Vagina (tissue), 2 donors: ENCODE data around the gene CCDC85C. TPM values are rescaled to one million over a fixed set of nuclear protein-coding genes. Genes with fewer than 3 reads are reported as not detected.
A peak's percentile ranks its signal among the peaks of the same experiment; 100 is the strongest.

ENCODE experiments used
- DNase-seq, 2 donors: peaks; one replicate each; pipeline ENCODE4 v3.0.0-alpha.2; 2017; ENCODE audit errors: extremely low spot score in 2 of 2
- H3K27ac ChIP-seq: fragments of 200-600 bp; sonication (generic); one replicate; pipeline ENCODE4 v1.5.1; 2019
- H3K27me3 ChIP-seq: fragments of 200-600 bp; sonication (generic); one replicate; pipeline ENCODE4 v1.5.1; 2019
- H3K36me3 ChIP-seq, 2 donors: fragments of 200-600 bp; sonication (generic); one replicate each; pipeline ENCODE4 v1.5.1; 2017 to 2019
- H3K4me1 ChIP-seq: fragments of 200-600 bp; sonication (generic); one replicate; pipeline ENCODE4 v1.5.1; 2019
- H3K4me3 ChIP-seq, 2 donors: fragments of 200-600 bp; sonication (generic); 1 replicate in 1 of 2; 2 replicates in 1 of 2; pipeline ENCODE4 v1.5.1; 2016 to 2019
- H3K9me3 ChIP-seq: fragments of 200-600 bp; sonication (generic); one replicate; pipeline ENCODE4 v1.5.1; 2019
- POLR2A ChIP-seq, 2 donors: fragments of 450-650 bp; IDR thresholded peaks; one replicate each; pipeline ENCODE4 v1.6.1; 2017; ENCODE audit warnings: antibody characterized with exemption in 2 of 2, mild to moderate bottlenecking in 2 of 2, moderate library complexity in 2 of 2
- POLR2AphosphoS5 ChIP-seq, 2 donors: sonication (generic); formaldehyde crosslinking; IDR thresholded peaks; one replicate each; pipeline ENCODE4 v1.9.0; 2017; ENCODE audit warnings: antibody characterized with exemption in 2 of 2, mild to moderate bottlenecking in 2 of 2, low read depth in 1 of 2; ENCODE audit not compliant: insufficient read depth in 1 of 2
- intact Hi-C: fragments of 100-400 bp; cut with DNase I; formaldehyde crosslinking; loops from one replicate; pipeline ENCODE4 v1.15.1; 2023
- total RNA-seq: library from RNA; depleted of rRNA; stranded (reverse); fragments of >200 nt; gene quantifications from one replicate; pipeline ENCODE4 v1.2.3, GENCODE V29; 2016
- TF ChIP-seq, protein P1 (sequence below), 3 experiments: fragments of 450-650 bp in 2 of 3; fragments of 200-600 bp in 1 of 3; sonication (generic) in 1 of 3; IDR thresholded peaks; one replicate each; pipeline ENCODE4 v1.5.1; 2017 to 2019; ENCODE audit warnings: antibody characterized with exemption in 3 of 3, mild to moderate bottlenecking in 2 of 3, moderate library complexity in 2 of 3

Gene CCDC85C
- total RNA-seq, 1 donor from 2014 or later: 6.9 TPM

DNA sequence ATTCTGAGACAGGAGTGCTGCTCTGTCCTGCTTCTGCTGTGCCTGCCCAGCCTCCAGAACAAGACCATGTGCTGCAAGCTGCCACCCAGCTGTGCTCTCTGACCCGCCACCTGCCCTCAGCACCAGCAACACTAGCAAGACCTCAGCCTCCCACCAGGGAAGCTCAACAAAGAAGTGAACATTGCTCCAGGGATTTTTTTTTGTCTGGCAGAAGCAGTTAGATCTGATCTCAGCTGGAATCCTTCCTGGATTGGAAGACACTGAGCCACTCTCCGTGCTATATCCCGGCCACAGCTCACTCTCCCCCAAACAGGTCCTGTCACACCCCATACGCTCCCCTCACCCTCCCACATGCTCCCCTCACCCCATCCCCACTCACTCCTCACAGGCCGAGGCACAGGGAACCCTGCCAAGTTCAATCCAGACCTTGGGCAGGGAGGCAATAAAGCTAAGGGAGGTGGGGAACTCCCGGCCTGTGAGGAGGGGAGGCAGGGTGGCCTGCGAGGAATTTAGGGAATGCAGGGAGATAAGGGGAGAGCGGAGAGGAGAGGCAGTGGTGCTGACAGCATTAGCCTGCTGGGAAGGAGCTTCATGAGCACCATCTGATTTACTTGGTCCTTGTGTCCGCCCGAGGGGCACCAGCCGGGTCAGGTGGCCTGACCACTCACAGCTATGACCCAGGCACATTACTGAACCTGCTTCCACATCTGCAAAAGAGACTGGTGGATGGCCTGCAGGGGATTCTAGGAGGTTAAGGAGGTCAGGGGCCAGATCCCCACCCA lies 29.7 kb downstream of the CCDC85C start:
- peaks cover 86% of the 10 kb centered on the region for H3K4me1 ChIP-seq
- no peaks in the 10 kb centered on the region for H3K27me3 ChIP-seq
- peak overlapping the region; percentile 42 for H3K27ac ChIP-seq
- no peak overlapping the region for H3K4me3 ChIP-seq
- no peaks in the 10 kb centered on the region for H3K36me3 ChIP-seq
- TF ChIP-seq, protein P1, sequence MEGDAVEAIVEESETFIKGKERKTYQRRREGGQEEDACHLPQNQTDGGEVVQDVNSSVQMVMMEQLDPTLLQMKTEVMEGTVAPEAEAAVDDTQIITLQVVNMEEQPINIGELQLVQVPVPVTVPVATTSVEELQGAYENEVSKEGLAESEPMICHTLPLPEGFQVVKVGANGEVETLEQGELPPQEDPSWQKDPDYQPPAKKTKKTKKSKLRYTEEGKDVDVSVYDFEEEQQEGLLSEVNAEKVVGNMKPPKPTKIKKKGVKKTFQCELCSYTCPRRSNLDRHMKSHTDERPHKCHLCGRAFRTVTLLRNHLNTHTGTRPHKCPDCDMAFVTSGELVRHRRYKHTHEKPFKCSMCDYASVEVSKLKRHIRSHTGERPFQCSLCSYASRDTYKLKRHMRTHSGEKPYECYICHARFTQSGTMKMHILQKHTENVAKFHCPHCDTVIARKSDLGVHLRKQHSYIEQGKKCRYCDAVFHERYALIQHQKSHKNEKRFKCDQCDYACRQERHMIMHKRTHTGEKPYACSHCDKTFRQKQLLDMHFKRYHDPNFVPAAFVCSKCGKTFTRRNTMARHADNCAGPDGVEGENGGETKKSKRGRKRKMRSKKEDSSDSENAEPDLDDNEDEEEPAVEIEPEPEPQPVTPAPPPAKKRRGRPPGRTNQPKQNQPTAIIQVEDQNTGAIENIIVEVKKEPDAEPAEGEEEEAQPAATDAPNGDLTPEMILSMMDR (IDR thresholded peaks at IDR 0.05): no peak
- peak in 1 of 2 donors; percentile 26 for TF ChIP-seq POLR2AphosphoS5 (IDR thresholded peaks at IDR 0.05; ENCODE audit: insufficient read depth in 1 of 2, low read depth in 1 of 2)
- no peak for TF ChIP-seq POLR2A (IDR thresholded peaks at IDR 0.05)
- H3K9me3 ChIP-seq: no peaks in the 10 kb centered on the region
- intact Hi-C loops: loop anchor here (1.0 kb wide), 1 partner anchor 26 kb away; no protein-coding TSS in a partner anchor
- DNase-seq: no peak

DNA sequence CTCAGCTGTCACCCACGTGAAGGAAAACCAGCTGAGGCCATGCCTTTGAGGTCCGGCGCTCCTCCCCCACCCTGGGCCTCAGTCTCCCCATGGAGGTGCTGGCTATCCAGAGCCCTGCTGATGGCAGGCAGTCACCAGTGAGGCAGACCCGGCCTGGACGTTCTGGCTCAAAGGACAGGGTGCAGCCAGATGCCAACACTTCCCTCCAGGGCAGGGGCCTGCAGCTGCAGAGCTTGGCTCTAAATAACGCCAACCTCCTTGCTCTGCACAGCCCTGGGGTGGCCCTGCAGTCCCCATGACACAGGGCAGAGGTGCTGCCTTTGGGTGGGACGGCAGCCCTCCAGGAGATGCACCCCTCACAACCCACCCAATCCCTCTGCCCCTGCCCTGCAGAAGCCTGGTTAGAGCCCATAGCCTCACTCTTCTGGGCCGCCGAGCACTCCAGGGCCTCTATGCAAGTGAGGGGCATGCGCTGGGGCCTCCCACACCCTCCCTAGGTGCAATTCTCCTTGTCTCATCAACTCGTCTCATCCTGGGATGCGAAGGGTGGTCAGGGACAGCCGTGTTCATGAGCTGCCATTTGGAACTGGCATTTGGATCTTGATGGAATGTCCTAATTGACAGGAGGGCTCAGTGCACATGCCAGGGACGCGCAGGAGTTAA lies 30.4 kb downstream of the CCDC85C start:
- Histone ChIP-seq H3K36me3 (no peaks in the 10 kb centered on the region), H3K4me3 (no peak overlapping the region), H3K27ac (peak overlapping the region; percentile 42), H3K27me3 (no peaks in the 10 kb centered on the region), H3K4me1 (peaks cover 86% of the 10 kb centered on the region), H3K9me3 (no peaks in the 10 kb centered on the region)
- no peak for TF ChIP-seq POLR2AphosphoS5 (IDR thresholded peaks at IDR 0.05; ENCODE audit: insufficient read depth in 1 of 2, low read depth in 1 of 2)
- TF ChIP-seq POLR2A (IDR thresholded peaks at IDR 0.05): no peak
- TF ChIP-seq, protein P1 (IDR thresholded peaks at IDR 0.05): no peak
- DNase-seq: no peak
- intact Hi-C loops: loop anchor here (1.0 kb wide), 1 partner anchor 27 kb away; no protein-coding TSS in a partner anchor

- no peaks in the 10 kb centered on the region for H3K9me3 ChIP-seq
- DNase-seq: no peak
- no peaks in the 10 kb centered on the region for H3K27me3 ChIP-seq
- peak overlapping the region; percentile 42 for H3K27ac ChIP-seq
- intact Hi-C loops: no loop called here
- TF ChIP-seq, protein P1 (IDR thresholded peaks at IDR 0.05): no peak
- TF ChIP-seq POLR2A (IDR thresholded peaks at IDR 0.05): no peak
- no peak for TF ChIP-seq POLR2AphosphoS5 (IDR thresholded peaks at IDR 0.05; ENCODE audit: insufficient read depth in 1 of 2, low read depth in 1 of 2)
- H3K36me3 ChIP-seq: no peaks in the 10 kb centered on the region
- H3K4me1 ChIP-seq: peaks cover 89% of the 10 kb centered on the region
- H3K4me3 ChIP-seq: no peak overlapping the region
Observed at GRCh38 chr14:99573000-99573330, 31.0 kb downstream of the CCDC85C start.

DNA sequence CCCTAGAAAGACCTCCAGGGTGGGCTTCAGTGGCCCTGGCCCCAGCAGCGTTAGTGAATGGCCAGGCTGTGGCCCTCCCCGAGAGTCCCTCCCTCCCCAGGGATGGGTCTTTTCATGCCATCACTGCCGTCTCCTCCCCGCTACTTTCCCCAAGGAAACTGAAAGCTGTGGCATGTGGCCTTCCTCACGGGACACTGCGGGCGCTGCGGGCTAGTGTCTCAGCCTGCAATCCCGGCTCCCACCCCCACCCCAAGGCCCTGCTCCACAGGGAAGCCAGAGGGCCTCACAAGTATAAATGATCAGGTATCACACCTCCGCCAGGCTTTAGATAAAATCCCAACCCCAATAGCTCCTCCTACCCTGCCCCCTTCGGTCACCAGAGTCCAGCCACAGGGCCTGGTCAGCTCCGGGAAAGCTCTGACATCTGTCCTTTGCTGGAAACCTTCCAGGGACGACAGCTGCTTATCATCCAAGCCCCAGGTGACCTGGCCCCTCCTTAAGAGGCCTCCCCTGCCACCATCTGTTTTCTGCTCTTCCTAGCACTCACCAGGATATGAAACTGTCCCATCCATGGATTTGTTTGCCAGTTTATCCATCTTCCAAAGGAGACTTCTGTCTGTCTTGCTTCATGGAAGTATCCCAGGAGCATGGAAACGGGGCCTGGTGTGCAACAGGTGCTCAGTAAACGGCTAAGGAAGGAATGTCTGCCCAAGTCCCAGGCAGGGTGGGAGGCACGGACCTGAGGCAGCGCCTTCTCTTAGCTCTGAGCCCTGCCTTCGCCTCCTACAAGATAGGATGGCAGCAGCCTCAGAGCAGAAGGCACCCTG lies 31.6 kb downstream of the CCDC85C start:
- intact Hi-C loops: no loop called here
- peaks cover 91% of the 10 kb centered on the region for H3K4me1 ChIP-seq
- H3K36me3 ChIP-seq: no peaks in the 10 kb centered on the region
- TF ChIP-seq, protein P1 (IDR thresholded peaks at IDR 0.05): no peak
- TF ChIP-seq POLR2AphosphoS5 (IDR thresholded peaks at IDR 0.05; ENCODE audit: insufficient read depth in 1 of 2, low read depth in 1 of 2) (no peak), POLR2A (IDR thresholded peaks at IDR 0.05) (no peak)
- no peak overlapping the region for H3K4me3 ChIP-seq
- no peaks in the 10 kb centered on the region for H3K27me3 ChIP-seq
- peak overlapping the region; percentile 63 for H3K27ac ChIP-seq
- no peaks in the 10 kb centered on the region for H3K9me3 ChIP-seq
- no peak for DNase-seq
